Forelimb muscle (tissue), 1 donor: ENCODE measurements around the gene PAPPA. TPM values are rescaled to one million over a fixed set of nuclear protein-coding genes. Genes with fewer than 3 reads are reported as not detected.

Experiments used
- DNase-seq: peaks from one replicate; pipeline ENCODE4 v3.0.0-alpha.2; 2013; ENCODE audit warnings: low read depth
- polyA plus RNA-seq: library from polyadenylated mRNA; unstranded; fragments of 120-200 nt; gene quantifications from one replicate; pipeline ENCODE4 v1.2.1, GENCODE V29; 2013; ENCODE audit not compliant: insufficient read length

The PAPPA gene
- polyA plus RNA-seq, 1 donor = 0.49 TPM

DNA sequence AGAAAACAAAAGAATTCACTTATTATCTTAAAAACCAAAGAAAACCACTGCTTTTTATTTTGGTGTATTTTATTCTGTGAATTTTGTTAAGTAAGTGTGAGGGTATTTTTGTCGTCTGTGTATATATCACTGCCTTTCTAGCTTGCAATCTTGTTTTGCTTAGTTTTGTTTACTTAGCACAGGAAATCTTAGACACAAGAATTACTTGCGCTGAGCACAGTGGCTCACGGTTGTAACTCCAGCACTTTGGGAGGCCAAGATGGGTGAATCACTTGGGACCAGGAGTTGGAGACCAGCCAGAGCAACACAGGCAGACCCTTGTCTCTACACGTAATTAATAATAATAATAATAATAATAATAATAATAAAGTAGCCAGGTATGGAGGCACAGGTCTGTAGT, 230.3 kb downstream of the PAPPA start:
- no peak for DNase-seq

DNA sequence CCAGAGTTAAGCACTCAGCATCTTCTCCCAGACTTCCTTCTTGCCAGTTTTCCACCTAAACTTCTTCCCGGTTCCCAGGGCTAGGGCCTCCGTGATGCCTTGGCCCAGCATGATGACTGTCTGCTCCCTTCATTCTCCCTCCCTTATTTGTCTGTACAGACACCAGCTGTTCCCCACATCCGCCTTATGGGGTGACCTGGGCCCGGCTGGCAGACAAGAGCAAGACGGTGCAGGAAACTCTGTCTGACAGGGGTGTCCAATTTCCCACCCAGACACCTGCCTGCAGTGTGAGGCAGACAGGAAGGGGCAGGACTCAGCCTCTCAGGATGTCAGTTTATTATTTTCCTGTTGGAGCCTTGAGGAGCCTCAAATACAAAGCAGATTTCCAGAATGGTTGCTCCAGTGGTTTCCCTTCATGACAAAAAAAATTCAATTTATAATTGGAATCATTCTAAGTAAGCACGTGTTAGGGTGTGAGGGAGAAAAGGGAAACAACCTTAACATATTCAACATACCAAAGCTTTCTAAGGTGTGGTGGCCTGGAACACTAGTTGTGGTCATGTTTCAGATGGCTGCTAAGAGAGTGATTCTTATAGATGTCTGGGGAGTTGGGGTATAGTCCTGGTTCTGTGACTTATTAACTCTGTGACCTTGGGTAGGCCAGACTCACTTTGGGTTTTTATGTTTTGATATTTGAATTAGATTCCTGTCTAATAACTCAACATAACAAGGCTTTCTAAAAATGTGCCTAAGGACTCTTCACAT, 234.5 kb downstream of the PAPPA start:
- DNase-seq = no peak

DNA sequence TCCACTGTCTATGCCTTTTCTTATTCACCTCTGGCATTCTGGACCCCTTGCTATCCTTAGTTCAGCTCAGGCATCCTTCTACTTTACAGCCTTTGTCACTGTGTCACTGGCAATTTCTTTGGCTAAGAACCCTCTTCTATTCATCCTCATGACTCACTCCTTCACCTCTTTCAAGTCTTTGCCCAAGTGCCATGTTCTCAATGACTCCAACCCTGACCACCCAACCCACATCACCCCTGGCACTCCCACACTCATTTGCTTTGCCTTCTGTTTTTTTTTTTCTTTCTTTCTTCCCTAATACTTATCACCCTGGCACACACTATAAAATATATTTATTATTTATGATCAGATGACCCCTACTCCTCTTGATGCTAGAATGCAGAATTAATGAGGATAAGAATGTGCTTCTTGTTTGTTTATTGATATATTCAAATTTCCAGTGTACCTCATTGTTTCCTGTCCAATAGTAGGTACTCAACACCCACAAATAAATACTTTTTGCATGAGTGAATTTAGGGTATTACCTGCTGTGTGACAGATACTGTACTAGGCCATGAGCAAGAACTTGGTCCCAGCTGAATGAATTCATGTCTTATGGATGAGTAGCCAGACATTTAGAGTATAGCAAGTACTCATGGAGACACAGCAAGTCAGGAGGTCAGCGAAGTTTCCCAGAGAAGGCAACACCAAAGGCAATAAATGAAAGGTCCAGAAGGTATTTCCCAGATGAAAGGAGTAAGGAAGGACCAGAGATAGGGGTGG, 236.1 kb downstream of the PAPPA start:
- DNase-seq = no peak

DNA sequence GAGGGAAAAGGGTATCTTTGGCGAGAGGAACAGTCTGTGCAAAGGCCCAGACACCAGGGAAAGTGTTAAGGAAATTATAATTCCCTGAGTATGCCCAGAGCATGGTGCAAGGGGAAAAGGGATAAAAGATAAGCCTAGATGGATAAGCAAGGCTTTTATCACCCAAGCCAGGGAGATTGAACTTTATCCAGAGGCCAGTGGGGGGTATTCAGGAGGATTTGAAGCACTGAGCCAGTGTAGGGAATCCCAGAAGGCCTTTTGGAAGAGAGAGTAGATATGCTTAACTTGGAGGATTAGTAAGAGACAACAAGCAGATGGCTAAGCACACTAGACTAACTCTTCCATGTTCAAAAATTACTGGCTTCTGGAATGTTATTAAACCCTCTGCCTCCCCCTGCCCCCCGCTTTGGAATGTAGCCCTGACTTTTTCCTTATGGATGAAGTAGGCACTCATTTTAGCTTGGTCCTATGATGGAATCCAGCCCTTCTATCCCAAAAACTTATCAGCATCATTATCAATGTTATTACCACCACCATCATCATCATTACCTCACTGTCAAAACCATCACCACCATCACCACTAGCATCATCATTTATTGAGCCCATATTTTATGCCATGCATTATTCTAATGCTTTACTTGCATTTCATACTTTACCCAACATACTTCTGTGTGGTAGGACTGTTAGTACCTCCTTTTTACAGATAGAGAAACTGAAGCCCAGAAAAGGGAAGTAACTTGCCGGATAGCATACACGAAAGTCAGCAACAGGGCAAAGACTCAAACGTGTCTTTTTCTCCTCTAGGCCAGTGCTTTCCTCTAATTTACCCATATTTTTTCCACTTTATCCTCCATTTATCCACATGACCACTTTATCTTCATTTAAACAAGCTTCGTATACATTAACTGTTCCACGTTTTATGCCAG, 237.0 kb downstream of the PAPPA start:
- no peak for DNase-seq

DNA sequence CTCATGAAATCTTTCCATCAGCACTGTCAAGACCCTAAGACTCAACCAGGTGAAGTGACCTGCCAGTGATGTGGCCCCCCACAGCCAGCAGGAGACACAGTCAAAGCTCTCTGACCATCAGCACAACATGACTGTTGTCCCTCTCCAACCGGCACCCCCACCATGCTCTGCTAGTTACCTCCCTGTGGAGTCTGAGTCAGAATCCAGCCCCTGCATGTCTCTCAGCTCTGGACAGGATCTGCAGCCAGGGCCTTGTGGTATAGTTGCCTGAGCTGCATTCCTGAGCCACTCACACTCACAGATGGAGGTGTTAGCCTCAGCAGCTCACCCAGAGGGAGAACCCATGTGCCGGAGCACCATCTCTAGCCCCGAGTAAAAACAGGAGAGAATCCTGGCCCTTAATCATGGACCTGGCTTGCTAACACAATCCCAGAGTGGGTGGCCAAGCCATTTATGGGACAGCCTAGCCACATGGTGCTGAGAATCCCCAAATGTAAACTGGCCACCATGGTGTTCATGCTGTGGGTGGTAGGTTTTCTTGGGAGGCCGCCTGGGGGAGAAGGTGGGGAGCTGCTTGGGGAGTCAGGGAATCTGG, 237.8 kb downstream of the PAPPA start:
- DNase-seq = no peak

DNA sequence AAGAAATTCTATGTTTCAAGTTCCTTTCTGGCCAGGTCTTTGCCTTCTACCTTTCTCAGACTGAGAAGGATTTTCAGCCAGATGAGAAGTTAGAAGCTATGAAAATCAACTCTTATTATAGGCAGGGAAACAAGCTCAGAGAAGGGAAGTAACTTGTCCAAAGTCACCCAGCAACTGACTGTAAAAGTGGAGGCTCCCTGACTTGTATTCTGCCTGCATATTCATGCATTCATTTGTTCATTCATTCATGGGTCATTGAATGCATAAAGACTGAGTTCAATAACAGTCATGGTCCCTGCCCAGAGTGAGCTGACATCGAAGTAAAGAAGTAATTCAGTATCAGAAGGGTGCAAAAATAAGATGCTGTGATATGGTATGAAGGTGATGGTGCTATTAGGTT, 239.6 kb downstream of the PAPPA start:
- DNase-seq = no peak

DNA sequence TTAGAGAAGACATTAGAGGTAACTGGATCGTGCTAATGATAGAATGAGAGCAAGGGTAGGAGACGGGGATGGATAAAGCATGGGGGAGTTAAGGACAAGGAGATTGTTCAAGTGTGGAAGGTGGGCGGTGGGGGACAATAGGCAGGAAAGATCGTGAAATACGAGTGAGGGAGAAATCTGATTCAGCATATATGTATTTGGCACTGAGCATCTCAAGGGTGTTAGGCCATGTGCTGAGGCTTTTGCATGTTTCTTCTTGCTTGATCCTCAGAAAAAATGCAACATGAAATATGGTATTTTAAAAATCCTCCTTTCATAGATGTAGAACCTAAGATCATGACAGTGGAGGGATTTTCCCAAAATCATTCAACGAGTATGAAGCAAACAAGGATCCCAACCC, 240.5 kb downstream of the PAPPA start:
- no peak for DNase-seq

DNA sequence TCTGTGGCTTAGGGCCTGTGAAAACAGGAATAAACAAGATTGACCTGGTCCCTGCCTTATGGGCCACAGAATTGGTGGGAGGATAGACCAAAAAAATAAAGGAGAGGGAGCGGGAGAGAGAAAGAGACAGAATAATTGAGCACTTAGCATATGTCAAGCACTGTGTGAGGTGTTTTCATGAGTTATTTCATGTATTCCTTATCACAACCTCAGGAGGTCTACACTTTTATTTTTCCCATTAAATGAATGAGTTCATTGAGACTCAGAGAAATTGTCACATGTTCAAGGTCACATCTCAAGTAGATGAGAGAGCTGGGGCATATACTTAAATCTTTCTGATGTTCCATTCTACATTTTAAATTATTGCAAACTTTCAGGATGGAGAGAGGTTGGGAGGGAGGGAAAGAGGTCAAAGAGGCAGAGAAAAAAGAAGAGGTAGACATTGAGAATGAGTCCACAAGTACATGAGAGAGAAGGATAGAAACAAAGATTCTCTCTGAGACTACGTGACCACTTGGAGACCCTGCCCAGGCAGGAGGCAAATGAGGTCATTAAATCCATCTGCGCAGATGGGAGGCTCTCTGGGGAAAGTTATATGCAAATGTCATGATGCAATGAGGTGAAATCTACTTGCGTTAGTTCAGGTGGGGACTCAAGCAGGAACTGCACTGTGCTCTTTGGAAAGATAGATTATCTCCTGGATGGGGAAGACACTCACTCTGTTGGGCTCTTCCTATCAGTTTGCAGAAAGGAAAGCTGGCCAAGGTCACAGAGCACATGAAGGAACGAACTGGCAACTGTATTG, 241.5 kb downstream of the PAPPA start:
- DNase-seq = no peak

DNA sequence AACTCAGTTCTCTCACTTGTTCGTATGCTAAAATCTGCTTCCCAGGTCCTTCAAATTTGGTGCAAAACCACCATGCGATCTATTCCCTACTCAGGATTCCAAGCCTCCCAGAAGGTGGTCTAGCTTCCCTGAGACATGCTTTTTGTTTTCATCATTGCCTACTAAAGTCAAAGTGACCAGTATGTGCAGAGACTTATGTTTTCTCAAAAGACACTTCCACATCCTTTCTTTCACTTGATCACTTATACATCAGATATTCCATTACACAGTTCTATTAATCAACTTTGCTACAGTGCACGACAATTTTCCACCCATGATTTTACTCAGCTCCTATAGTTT, 242.1 kb downstream of the PAPPA start:
- no peak for DNase-seq

DNA sequence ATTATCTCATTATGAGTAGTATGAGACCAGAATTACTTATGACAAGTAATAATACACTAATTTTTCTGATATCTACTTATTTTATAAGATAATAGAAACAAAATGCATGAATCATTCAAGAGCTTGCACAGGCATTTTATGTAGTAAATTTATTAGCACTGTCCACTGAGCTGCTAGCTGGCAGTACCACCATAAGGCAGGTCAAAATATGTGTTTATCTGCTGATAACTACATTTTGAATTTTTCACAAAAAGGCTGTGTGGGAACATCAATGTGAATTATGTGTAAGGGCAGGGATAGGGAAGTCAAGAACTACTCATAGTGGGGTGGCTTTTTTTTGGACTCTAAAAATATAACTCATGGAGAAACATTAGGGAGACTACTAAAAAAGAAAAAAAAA, 249.6 kb downstream of the PAPPA start:
- no peak for DNase-seq

DNA sequence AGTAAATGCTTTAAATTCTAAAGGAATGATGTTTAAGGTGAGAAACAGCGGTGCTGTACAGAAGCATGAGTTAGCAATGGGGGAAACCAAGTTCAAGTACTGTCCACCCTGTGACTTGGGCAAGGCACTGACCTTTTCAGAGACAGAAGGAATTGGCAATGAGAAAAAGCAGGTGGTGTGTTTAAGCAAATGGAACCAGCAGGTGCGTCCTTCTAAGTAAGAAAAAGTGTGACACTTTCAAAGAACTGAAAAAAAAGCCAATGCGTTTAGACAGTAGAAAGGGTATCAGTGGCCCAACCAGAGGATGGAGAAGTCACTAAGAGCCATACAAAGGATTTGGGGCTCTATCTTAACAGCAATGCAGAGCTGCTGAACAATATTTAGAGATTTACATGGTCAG, 250.6 kb downstream of the PAPPA start:
- no peak for DNase-seq

DNA sequence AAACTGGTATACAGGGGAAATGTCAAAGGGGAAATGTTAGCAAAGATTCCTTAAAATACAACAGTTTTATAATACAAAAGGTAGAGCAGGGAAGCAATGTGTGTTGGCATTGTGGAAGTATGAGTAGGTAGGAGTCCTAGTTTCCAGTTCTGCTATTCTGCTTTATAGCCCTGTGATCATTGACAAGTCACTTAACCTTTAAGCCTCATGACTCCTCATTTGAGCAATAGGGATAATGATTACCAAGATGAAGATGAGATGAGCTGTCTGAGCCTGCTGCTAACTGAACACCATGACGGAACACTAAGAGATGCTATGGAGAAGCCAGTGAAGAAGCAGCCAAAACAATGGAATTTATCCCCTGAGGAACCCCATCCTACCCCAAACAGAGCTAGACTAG, 251.7 kb downstream of the PAPPA start:
- DNase-seq = no peak

DNA sequence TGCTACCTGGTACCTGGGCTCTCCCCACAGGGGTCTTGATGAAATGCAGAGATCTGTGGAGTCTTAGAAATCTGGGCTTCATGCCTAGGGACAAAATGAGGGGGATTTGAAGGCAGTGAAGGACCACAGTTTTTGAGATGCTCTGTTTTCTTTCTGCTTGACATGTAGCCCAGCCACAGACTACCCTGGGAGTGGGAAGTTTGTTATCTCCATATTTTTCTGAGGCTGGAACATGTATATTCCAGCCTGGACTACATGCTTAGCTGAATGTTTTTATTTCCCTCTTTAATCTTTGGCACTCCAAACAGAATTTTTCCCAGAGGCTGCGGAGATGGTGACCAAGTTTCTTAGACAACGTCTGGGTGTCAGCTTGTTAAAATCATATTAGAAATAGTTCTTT, 252.9 kb downstream of the PAPPA start:
- DNase-seq = no peak

DNA sequence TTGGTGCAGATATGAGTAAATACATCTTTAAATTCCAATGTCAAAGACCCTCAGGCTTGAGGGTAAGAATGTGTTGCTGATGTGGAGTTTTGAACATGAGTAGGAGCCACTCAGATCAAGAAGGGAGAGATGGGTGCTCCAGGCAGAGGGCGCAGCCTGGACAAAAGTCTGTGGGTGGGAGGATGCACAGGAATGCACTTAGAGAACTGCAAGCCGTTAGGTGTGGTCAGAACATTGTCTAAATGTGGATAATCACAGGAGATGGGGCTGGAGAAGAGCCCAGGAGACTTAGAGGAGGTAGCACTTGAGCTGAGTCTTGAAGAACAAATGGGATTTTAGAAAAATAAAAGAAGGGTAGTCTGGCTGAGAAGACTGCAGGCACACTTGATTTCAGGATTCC, 255.5 kb downstream of the PAPPA start:
- no peak for DNase-seq

DNA sequence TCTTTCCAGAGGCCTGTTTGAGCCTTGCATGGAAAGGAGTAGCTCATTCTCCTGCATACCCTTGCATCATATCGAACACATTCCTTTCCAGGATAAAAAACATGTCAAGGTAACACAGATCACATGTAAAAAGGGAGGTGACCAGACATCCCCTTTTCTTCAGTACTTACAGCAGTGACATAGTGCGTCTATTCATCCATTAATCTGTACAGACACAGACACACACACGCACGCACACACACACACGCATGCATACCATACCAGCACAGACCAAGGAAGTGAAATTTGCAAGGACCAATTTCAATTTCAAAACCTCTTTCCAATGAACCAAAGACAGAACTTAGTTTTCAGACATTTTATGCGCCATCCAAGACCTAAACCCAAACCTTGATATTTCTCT, 256.0 kb downstream of the PAPPA start:
- no peak for DNase-seq

DNA sequence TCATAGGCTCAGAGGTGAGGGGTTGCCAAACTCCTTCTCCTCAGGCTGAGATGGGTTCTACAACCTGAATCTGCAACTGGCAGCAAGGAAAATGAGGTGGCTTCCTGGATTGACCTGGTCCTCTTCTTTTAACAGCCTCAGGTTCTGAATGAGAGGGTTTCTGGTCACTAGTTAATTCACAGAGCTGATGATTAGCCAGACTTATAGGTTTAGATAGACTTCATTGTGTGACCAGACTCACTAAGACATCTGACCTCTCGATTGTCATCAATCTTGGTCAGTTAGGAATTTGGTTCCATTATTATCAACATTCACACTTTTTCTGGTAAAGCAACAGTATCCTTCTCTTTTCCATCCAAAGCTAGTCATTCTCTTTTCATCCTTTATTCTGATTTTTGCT, 257.9 kb downstream of the PAPPA start:
- DNase-seq = no peak

DNA sequence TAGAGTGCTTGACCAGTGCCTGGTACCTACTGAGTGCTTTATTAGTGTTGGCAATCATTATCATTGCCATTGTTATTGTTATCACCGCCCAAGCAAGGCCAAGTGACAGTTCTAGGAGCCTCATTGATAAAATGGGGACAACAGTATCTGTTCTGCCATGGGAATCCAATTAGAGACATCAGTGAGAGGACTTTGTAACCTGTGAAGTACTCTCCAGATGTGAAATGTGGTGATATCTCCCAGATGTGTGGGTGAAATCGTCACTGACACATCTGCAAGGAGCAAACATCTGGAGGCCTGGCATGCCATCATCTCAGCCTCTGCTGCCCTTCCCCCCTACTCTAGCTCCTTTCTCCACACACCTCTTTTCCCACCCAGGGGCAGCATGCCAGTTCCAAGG, 260.8 kb downstream of the PAPPA start:
- DNase-seq = no peak

DNA sequence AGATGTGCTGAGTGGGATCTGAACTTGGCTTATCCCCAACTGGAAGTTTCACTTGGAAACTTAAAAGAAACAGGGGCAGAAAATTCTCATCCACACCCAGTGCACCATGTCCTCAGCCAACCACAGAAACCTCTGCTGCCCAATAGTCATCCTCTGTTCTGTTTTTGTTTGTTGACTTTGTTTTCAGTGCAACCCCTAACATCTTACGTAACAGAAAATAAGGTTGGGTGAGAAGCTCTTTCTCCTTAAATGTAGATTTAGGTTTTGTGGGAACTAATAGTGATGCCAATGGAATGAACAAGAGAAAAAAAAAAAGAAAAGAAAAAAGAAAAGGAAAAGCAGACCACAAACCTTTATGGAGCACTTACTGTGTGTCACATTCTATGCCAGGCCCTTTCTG, 262.8 kb downstream of the PAPPA start:
- DNase-seq = no peak

DNA sequence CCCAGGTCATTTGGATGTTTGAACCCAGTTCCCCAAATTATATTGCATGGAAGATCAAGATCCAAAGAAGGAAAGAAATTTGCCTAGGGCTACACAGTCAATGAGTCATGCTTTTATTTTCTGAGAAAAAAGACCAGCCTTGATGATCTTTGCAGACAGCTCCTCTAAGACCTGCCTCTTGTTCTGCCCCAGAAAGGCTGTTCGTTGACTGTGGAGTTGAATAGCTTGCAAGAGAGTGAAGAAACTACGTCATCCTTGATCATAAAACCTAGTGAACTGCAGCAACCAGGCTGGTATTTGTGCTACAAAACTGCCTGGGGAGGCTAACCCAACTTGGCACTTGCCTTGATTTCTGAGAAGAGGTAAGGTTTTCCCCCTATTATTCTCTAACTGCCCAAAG, 263.9 kb downstream of the PAPPA start:
- no peak for DNase-seq

DNA sequence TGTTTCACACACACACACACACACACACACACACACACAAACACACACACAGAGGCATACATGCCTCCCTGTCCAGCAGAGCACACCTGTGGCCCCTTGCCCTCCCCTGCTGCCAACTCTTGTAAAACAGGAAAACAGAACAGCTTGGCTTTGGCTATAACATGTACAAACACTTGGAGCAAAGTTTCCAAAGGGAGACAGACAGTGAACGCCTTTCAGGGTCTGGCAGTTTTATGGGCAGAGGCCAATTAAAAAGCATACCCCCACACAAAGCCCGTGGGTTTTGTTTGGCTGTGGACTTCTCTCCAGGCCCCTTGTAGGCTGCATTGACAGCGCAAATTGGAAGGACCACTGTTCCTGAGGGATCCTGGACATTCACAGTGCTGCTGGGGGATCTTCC, 265.6 kb downstream of the PAPPA start:
- no peak for DNase-seq

DNA sequence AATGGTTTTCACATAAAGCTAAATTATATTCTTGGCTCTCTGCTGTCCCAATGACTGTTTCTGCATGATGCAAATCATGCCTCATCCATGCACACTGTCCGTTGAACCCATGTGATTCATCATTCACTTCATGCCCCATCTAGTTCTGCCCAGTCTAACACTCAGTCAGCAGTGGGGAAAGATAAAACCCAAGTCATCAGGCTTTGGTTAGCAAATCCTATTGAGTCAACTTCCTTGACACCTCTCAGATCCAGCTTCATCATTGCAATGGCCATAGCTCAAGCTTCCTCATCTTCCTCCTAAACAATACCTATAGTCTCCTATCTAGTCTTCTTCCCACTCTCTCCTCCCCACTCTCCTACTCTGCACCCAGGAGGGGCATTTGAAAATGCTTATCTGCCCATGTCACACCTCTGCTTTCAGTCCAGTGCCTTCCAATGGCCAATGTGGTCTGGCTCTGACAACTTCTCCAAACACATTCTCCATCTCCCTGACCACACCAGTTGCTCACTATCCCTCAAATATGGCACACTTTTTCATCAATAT, 267.5 kb downstream of the PAPPA start:
- DNase-seq = no peak
